GM18951 (cell line): ENCODE measurements around the gene ZDHHC19.

Source experiments
- POLR2A ChIP-seq: IDR thresholded peaks from 4 replicates; pipeline ENCODE4 v1.6.1; 2011; ENCODE audit warnings: mild to moderate bottlenecking; ENCODE audit not compliant: insufficient read length, insufficient read depth; ENCODE audit errors: extremely low read depth
- in situ Hi-C: fragments of 300-500 bp; cut with MboI; formaldehyde crosslinking; loops from one replicate; pipeline ENCODE4 v1.12.0; 2022; ENCODE audit warnings: low sequenced_read_pairs, mixed read lengths, inconsistent platforms; ENCODE audit not compliant: unreplicated experiment

The ZDHHC19 gene

DNA sequence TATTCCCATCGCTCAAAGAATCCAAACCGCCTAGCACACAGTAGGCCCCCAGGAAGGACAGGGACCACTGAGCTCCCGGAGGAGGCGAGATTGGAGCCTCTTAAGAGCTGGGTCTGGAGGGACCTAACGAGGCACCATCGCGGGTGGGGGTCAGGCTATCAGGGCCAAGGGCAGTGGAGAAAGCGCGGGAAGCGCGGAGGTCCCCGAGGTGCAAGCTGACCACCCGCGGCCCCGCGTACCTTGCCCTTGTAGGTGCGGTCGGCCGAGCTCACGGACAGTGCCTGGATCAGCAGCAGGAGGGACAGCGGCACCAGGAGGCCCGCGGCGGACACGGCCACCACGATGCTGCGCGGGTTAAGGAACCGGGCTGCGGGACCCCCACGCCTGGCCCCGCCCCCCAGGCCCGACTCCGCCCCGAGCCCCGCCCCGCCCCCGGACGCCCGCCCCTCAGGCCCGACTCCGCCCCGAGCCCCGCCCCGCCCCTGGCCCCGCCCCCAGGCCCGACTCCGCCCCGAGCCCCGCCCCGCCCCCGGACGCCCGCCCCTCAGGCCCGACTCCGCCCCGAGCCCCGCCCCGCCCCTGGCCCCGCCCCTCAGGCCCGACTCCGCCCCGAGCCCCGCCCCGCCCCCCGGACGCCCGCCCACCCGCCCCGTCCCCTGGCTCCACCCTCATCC is 3.9 kb downstream of the ZDHHC19 start:
- in situ Hi-C loops: loop anchor here (25.0 kb wide), 1 partner anchor 345 kb away; no protein-coding TSS in a partner anchor
- no peak for TF ChIP-seq POLR2A

DNA sequence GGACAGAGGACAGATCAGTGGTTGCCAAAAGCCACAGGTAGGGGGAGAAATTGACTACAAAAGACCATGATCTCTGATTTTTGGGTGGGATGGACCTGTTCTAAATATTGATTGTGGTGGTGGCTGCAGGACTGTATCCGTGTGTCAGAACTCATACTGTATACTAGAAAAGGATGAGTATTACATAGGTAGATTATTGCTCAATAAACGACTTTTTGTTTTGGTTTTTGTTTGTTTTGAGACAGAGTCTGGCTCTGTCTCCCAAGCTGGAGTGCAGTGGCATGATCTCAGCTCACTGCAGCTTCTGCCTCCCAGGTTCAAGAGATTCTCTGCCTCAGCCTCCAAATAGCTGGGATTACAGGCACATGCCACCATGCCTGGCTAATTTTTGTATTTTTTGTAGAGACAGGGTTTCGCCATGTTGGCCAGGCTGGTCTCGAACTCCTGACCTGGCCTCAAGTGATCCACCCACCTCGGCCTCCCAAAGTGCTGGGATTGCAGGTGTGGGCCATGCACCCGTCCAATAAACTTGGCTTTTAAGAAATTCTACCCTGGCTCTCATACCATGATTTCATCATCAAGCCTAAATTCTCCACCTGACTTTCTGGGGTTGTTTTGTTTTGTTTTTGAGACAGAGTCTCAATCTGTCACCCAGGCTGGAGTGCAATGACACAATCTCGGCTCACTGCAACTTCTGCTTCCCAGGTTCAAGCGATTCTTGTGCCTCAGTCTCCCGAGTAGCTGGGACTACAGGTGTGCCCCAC is 5.6 kb downstream of the ZDHHC19 start:
- in situ Hi-C loops: loop anchor here (25.0 kb wide), 1 partner anchor 343 kb away; no protein-coding TSS in a partner anchor

DNA sequence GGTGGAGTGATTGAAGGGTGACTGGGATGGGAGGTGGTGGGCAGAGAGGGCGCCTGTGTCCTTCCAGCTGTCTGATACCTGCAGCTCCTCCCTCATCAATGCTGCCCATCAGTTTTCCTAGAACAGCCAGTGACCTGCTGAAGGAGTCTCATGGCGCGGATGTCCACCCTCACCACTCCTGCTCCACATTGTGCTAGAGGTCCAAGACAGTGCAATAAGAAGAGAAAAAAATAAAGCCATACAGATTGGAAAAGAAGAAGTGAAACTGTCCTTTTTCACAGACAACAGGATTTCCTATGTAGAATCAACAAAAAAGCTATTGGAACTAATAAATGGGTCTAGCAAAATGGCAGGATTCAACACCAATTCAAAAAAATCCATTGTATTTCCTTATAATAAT is 7.4 kb downstream of the ZDHHC19 start:
- in situ Hi-C loops: loop anchor here (25.0 kb wide), 1 partner anchor 342 kb away; no protein-coding TSS in a partner anchor
- TF ChIP-seq POLR2A: no peak

DNA sequence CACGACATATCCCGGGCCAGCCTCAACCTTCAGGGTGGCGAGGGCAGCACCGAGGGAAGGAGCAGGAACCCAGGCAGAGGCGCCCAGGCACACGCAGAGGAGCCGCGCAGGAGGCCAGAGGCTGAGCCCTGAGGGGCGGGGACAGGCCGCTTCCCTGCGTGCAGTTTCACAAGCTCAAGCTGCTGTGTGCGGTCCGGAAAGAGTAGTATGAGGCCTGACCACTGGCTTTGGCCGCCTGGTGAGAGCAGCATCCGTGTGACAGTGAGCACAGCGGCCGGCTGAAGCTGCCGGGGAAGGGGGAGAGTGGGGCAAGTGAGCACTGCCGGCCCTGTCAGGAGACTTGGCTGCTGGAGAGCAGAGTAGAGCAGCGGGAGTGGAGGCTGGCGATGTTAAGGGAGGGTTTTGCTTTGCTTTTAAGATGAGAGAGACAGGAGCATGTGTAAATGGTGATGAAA is 8.7 kb downstream of the ZDHHC19 start:
- no peak for TF ChIP-seq POLR2A
- in situ Hi-C loops: loop anchor here (25.0 kb wide), 1 partner anchor 340 kb away; no protein-coding TSS in a partner anchor

DNA sequence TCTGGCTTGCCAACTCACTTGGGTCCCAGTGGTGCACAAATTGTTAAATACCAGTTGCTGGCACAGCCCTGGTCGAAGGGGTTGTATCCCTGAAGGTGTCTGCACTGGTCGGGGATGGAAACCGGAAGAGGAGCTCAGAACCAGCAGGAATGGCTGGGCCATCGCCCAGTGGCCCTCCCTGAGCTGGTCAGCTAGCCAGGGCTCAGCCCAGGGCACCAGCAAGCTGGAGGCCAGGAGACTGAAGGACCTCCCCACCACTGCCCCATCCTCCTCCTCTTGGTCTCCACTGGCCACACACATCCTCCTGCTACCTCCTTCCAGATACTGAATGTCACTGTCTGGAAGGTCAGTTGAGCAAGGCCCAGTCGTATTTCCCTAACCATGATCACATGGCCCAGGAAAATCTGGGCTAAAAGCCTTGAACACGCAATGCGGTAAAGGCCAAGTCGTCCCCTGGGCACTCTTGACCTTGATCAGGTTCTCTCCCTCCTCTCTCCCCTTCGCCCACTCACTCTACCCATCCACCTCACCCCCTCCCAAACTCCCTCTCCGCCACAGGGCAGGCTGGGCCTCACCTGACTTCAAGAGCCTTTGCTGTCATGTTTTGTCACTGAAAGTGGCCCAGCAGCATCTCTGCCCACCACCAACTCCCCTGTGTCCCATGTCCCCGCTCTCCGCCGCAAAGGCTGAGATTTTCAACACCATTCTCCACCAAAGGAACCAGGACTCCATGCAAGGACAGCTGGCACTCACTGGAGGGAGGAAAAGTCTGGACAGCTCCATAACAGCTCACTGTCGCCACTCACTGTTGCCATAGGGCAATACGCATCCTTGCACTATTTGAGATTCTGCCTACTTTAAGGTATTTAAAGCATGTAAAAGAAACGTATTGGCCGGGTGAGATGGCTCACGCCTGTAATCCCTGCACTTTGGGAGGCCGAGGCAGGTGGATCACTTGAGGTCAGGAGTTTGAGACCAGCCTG is 12.1 kb downstream of the ZDHHC19 start:
- in situ Hi-C loops: no loop called here
- no peak for TF ChIP-seq POLR2A

DNA sequence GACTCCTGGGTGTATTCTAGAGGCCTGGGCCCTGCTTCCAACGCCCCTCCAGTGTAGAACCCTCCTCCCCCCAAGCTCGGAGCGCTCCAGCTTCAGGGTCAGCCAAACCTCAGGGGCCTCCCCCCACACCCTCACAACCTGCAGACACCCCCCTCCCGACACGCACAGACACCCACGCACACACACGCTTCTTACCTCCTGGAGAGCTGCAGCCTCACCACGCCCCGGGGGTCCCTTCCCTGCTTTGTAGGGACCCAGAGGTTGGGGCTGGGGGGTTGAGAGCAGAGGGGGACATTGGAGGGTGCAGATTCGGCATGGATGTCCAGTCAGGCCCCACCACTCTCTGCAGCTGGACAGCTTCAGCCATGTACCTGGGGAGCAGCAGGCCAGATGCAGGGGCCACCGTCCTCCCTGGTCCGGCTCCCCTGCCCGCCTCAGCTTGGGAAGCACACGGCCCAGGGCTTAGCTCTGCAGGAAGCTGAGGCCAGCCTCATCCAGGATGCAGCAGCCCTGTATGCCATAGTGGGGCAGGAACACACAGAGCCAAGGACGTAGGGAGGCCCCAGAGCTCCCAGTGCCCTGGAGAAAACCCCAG is 13.0 kb downstream of the ZDHHC19 start:
- in situ Hi-C loops: no loop called here

DNA sequence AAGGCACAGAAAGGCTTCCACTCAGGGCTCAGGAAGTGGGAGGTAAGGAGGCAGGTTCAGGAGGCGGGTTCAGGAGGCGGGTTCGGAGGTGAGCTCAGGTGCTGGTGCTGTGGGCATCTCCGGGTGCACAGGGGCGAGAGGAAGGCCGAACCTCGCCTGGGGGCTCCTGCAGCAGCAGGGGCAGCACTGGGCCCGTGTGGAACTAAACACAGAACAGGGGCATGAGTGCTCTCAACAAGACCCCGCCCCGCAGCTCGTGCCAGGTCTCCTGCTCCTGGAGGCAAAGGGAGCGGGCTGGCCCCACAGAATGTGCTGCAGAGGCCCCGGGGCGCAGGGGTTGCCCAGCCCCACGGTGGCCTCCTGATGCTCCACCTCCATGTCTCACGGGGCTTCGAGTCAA is 13.7 kb downstream of the ZDHHC19 start:
- in situ Hi-C loops: no loop called here
- no peak for TF ChIP-seq POLR2A

More for the DNA sequence above, 13.0 kb downstream of the ZDHHC19 start:
- TF ChIP-seq POLR2A: no peak

DNA sequence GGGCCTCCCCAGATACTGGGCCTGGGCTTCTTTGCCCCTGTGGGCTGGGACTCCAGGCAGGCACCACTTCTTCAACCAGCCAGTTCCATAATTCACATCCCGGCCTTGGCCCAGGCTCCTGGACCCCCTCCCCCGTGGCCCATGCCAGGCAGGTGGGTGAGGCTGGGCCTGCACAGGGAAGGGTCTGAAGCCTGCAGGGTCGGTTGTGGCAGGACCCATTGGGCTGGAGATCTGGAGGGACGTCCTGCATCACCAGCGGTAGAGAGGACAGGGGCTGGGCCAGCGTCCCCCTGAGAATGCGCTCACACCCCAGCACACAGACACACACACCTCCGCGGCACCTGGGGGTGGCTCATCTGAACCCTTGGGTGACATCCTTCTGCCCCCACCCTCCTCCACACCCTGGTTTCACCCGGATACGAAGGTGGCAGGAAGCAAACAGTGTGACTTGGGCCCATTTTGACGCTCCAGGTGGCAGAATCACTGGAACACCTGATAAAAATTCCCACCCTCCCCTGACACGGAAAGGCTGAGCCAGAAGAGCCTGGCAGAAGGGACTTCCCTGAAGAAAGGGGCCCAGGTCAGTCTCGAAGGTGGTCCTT is 15.4 kb downstream of the ZDHHC19 start:
- in situ Hi-C loops: no loop called here

DNA sequence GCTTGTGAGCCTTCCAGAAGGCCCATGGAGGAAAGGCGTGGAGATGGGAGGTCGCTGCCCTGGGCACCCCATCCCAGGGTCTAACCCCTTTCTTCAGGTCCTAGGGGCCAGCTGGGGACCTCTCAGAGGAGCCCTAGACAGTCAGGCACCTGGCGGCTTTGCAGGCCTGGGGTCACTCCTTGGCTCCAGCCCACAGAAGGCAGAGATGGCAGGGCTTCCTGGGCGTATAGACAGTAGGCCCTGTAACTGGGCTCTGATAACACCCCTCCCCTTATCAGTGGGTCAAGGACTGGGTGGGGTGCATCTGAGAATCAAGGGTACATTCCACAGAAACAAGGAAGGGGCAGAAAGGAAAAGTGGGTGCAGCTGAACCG is 16.7 kb downstream of the ZDHHC19 start:
- in situ Hi-C loops: no loop called here
- TF ChIP-seq POLR2A: no peak

More for the DNA sequence above, 15.4 kb downstream of the ZDHHC19 start:
- no peak for TF ChIP-seq POLR2A

DNA sequence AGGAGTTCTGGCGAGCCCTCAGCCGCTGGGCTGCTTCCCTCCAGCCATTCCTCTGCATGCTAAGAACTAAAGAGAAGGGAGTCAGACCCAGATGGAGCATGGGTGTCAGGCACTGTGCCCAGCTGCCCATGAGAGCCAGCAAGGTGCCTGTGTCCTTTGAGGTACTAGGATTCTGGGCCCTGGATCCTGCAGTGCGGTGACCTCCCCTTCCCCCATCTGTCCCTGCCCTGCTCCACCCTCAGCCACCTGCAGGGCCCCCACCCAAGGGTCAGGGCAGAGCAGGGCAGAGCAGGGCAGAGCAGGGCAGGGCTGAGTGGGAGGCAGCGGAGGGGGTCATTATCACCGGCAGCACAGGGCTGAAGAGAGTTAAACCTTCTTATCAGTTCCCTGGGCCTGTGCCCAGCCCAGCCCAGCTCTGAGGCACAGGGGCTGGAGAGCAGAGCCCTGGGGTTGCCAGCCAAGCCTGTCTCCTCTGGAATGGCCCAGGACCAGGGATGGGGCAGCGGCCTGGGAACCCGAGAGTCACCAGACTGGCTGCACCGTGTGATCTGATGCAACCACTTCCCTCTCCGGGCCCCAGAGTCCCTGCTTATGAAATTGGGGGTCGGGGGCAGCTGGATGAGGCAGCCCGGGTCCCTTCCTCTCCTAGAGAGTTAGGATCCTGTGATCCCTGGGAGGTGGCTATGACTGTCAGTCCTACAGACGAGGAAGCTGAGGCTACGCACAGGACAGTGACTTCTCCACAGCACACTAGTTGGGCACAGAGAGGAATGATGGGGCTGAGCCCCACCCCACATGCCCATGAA is 17.3 kb downstream of the ZDHHC19 start:
- in situ Hi-C loops: no loop called here
- no peak for TF ChIP-seq POLR2A

DNA sequence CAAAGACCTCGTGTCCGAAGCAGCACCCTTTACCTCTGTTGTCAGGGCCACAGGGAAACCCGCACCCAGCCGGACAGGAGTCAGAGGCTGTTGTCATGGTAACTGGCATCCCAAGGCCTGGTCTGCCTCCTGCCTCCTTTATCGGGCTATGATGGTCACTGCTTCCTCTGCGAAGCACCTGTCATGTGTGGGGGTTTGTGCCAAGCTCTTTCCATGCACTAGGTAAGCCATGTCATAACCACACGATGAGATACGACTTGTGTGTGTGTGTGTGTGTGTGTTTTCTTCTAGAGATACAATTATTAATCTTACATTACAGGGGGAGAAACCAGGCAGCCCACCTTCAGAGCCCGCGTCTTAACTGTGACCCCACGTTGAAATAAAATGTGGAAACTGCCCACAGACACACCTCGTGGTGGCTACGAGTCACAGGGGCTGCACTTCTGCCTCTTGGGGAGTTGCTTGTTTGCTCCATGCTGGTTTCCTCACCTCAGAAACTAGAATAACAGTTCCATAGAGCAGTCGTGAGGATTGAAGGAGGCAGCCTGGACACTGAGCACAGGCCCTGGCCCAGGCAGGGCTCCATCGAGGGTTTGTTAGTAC is 18.0 kb downstream of the ZDHHC19 start:
- in situ Hi-C loops: no loop called here

DNA sequence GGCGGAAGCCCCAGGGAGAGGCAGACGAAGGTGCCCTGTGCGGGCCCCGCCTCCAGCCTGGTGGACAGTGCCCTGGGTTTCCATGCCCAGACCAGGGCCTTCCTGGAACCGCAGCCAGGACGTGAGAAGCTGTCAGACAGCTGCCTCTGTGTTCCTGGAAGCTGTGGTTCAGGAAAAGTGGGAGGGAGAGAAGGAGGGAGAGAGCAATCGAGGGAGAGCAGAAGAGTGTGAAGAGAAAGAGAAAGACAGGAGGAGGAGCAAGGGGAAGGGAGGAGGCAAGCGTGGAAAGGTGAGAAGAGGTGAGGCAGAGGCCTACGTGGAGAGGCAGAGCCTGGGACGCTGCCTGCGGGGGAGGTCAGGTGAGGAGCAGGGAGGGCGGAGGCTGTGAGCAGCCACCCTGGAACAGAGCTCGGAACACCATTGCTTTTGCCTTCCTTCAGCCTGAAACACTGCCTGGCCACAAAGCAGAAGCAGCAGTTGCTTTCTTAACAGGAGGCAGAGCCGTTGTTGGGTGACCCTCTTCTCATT is 18.6 kb downstream of the ZDHHC19 start:
- in situ Hi-C loops: no loop called here
- no peak for TF ChIP-seq POLR2A

More for the DNA sequence above, 18.0 kb downstream of the ZDHHC19 start:
- TF ChIP-seq POLR2A: no peak
